Measurements from ENCODE around the gene ADAM22.
"Not testable (repeated sequence)": the region's sequence is repeated elsewhere in the genome, so short reads cannot be mapped to it uniquely, and the experiment has no call there.

The ADAM22 gene

DNA sequence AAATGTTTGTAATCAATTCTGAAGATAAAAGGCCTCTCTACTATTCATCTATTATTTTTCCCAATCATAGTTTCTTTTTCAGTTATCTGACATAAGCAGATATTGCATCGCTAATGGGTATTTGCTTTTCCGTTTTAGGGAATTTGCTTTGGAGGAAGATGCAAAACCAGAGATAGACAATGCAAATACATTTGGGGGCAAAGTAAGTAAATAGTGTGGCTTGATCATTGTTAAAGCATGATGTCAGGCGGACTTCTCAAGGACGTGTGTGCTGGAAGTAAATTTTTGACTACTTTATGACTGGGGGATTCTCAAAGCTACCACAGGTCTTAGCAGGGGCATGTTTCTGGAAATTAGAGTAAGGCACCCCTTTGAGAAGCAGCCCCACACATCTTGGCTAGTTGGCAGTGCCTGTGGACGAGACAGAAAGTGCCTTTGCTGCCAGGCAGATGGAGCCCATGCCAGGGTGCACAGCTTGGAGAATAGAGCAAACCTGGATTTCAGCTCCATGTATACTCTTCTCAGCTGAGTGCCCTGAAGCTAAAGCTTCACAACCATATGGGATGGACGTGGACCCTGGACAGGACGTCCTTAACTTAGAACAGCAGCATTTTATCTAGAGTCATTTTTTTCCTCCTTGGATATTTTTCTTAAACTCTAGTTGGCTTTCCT, 217.2 kb downstream of the ADAM22 start:
- in situ Hi-C loops (cut with MboI; ENCODE audit: low sequenced_read_pairs) = no loop called here

DNA sequence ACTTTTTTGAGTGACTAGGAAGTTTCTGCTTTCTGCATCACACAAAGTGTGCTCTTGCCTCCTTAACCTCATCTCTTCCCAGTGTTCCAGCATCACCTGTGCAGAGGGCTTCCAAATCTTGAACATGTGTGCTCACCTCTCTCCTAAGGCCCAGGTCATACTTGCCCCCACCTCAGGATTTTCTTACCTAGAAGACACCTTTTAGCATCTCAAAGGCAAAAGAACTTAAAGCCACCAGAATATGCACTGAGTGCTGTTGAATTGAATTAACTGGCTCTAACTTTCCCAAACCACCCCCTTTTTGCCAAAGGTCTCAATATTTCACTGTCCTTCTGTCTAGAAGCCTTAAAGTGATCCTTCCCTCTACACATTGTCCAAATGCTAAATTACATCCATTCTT, 219.3 kb downstream of the ADAM22 start:
- in situ Hi-C loops (cut with MboI; ENCODE audit: low sequenced_read_pairs) = no loop called here

DNA sequence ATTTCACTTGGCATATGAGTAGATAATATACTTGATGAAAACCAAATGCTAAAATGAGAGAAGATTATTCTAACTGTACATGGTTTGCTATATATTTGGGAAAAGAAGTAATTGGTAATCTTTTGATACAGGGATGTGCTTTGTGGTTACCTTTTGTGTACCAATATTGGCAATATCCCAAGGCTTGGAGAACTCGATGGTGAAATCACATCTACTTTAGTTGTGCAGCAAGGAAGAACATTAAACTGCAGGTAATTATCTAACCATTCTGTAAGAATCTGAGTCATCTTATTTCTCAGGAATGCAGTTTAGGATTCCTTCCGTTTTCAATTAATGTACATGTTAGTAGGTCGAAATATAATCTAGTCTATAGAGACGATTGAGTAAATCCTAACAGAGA, 221.7 kb downstream of the ADAM22 start:
- in situ Hi-C loops (cut with MboI; ENCODE audit: low sequenced_read_pairs) = no loop called here

DNA sequence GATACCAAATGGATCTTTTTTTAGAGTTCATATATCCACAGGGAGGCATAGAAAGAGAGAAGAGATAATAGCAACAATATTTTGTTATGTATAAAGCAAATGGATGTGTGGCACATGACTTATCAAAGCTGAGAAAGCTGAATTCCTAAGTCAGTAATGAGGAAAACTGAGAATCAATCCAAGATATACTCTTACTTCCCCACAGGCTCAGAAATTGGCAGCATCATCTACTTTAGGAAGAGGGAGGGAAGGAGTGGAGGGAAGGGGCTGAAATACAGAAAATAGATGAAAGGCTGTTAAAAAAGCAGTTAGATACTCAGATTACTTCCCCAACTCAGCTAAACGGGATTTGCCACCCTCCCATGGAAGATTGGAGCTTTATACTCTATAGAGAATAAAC, 222.3 kb downstream of the ADAM22 start:
- in situ Hi-C loops (cut with MboI; ENCODE audit: low sequenced_read_pairs) = no loop called here

DNA sequence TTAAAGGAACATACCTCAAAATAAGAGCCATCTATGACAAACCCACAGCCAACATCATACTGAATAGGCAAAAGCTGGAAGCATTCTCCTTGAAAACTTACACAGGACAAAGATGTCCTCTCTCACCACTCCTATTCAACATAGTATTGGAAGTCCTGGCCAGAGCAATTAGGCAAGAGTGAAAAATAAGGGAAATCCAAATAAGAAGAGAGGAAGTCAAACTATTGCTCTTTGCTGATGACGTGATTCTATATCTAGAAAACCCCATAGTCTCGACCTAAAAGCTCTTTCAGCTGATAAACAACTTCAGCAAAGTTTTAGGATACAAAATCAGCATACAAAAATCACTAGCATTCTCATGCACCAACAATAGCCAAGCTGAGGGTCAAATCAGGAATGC, 225.7 kb downstream of the ADAM22 start:
- in situ Hi-C loops (cut with MboI; ENCODE audit: low sequenced_read_pairs) = not testable (repeated sequence)

GRCh38 chr7:88165697-88166096, 231.6 kb downstream of the ADAM22 start:
- in situ Hi-C loops (cut with MboI; ENCODE audit: low sequenced_read_pairs) = no loop called here

DNA sequence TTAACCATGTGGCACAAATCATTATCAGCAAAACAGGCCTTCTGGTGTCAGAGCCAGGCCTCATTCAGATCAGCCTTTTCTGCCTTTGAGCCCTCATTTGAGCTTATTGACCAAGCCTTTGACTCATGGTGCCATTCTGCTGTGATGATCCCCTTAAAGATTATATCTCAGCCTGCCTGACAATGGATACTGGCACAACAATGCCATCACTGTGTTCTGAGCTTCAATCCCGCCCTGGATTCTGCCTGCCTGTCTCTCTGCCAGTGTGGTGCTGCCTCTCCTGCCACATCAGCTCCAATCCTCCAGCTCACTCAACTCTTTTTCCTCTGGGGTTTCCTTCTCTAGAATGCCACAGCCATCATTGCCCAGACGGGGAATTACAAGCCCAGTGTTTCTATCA, 233.2 kb downstream of the ADAM22 start:
- in situ Hi-C loops (cut with MboI; ENCODE audit: low sequenced_read_pairs) = no loop called here

- in situ Hi-C loops (cut with MboI; ENCODE audit: low sequenced_read_pairs) = no loop called here
Observed at GRCh38 chr7:88167721-88168120, 233.7 kb downstream of the ADAM22 start.

DNA sequence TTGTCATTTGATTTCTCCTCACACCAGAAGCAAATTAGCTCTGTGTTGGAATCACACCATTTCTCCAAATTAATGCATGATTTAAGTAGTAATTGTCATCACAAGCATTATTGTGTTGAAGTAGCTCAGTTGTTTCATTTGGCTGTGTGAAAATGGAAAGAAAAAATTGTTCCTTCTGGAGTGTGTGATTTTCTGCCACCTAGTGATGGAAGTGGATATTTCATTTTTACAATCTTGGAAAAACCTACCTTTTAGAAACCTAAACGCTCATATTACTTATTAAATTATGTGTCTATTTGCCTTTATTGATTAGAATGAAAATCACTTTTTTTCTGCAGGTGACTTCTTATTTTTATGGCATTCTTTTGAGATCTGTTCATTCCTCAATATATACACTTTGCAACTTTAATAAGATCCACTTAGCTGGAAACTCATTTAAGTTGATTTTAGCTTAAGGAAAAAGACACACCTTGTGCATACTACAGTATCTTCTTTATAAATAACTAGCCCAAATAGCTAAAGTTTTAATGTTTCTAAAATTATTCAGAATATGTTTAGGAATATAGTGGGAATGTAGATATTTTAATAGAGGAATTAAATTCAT, 235.8 kb downstream of the ADAM22 start:
- in situ Hi-C loops (cut with MboI; ENCODE audit: low sequenced_read_pairs) = no loop called here

DNA sequence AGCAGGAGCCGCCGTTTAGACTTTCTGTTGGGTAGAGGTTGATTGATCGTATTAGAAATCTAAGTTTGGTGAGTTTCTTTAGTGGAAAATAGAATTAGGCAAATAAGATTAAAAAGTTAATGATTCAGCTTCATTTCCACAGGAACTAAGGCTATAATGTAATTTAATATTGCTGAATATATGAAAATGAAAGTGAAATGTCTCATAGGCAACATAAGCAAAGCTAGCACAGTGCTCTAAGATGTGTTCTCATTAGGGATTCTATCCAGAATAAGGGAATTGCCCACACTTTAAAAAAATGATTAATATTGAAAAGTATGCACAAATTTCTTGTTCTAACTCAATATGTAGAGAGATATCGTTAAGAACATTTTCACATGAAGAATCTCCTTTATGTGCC, 238.8 kb downstream of the ADAM22 start:
- in situ Hi-C loops (cut with MboI; ENCODE audit: low sequenced_read_pairs) = no loop called here

GRCh38 chr7:88176190-88176589, 242.1 kb downstream of the ADAM22 start:
- in situ Hi-C loops (cut with MboI; ENCODE audit: low sequenced_read_pairs) = no loop called here

- in situ Hi-C loops (cut with MboI; ENCODE audit: low sequenced_read_pairs) = no loop called here
Observed at GRCh38 chr7:88183051-88183450, 249.0 kb downstream of the ADAM22 start.

GRCh38 chr7:88184848-88185304, 250.8 kb downstream of the ADAM22 start:
- in situ Hi-C loops (cut with MboI; ENCODE audit: low sequenced_read_pairs) = no loop called here

GRCh38 chr7:88185650-88186049, 251.6 kb downstream of the ADAM22 start:
- in situ Hi-C loops (cut with MboI; ENCODE audit: low sequenced_read_pairs) = no loop called here

- in situ Hi-C loops (cut with MboI; ENCODE audit: low sequenced_read_pairs) = no loop called here
Observed at GRCh38 chr7:88191911-88192310, 257.9 kb downstream of the ADAM22 start.

DNA sequence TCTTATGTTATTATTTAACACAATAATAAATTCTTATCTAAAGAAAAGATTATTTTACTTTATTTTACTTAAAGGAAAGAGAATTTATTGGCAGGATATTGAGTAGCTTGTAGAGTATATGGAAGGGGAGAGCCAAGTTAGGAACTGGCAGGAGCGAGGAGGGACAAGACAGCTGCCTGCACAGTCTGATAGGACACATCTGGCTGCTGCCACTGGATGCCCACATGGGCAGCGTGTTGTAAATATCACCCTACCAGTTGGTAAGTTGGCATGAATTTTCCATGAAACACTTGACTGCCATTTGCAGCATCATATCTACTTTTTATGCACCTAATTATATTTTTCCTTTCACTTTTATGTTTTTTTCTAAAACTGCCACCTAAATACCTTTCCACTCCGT, 266.2 kb downstream of the ADAM22 start:
- in situ Hi-C loops (cut with MboI; ENCODE audit: low sequenced_read_pairs) = no loop called here

- in situ Hi-C loops (cut with MboI; ENCODE audit: low sequenced_read_pairs) = no loop called here
Observed at GRCh38 chr7:88200789-88201188, 266.7 kb downstream of the ADAM22 start.

DNA sequence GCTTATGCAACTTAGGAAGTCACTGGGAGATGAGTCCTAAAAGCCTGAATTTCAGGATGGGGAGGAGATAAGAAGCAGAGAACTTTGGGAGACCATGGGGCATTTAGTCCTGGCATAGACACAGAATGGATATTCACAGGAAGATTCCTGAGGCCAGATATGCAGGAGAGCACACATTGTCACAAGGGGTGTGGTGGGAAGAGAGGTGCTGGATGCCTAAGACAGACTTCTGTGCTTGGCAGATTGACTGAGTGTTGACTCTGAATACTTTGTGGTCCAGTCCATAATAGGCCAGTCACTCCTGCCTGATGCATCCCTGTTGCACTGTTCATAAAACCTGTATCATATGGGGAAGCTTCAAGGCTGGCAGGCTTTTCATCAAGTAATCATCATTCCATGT, 267.3 kb downstream of the ADAM22 start:
- in situ Hi-C loops (cut with MboI; ENCODE audit: low sequenced_read_pairs) = no loop called here

DNA sequence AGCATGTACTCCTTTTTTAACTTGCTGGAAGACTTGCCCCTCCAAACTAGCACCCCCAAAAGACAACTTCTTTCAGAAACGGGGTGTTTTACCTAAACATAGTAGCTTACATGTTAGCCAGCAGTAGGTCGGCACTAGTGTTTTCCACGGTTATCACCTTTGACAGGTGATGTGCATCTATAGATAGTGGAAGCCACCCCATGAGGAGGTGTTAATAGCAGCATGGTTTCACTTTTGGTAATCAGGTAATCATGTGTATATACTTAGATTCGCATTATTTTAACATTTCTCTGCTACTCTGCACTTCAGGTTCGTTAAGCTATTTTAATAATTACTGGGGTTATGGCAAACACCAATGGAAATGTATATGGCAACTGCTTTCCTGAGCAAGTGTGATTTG, 268.2 kb downstream of the ADAM22 start:
- in situ Hi-C loops (cut with MboI; ENCODE audit: low sequenced_read_pairs) = no loop called here

- in situ Hi-C loops (cut with MboI; ENCODE audit: low sequenced_read_pairs) = no loop called here
Observed at GRCh38 chr7:88202799-88203198, 268.7 kb downstream of the ADAM22 start.

GRCh38 chr7:88203401-88203800, 269.4 kb downstream of the ADAM22 start:
- in situ Hi-C loops (cut with MboI; ENCODE audit: low sequenced_read_pairs) = no loop called here

- in situ Hi-C loops (cut with MboI; ENCODE audit: low sequenced_read_pairs) = no loop called here
Observed at GRCh38 chr7:88204525-88205110, 270.6 kb downstream of the ADAM22 start.

Data from hTERT RPE-1 (cell line).